B cell (primary cell): ENCODE results near the gene NPAS3. TPM values are rescaled to one million over a fixed set of nuclear protein-coding genes. Genes with fewer than 3 reads are reported as not detected.

Source experiments
- ATAC-seq: fragments of 200-7000 bp; cut with Tn5 transposase; one replicate; pipeline ENCODE4 v1.10.0; 2021; ENCODE audit warnings: low read depth, mild to moderate bottlenecking, moderate number of reproducible peaks, moderate library complexity
- CTCF ChIA-PET: fragments of 350-600 bp; sonication (Branson Sonifier 250); formaldehyde crosslinking; loops from one replicate; lab custom pipeline; 2021; ENCODE audit warnings: antibody characterized with exemption, inconsistent platforms; lab: Charles Lee
- POLR2A ChIA-PET: fragments of 350-600 bp; sonication (Branson Sonifier 250); formaldehyde crosslinking; loops from one replicate; lab custom pipeline; 2021; ENCODE audit warnings: antibody characterized with exemption; lab: Charles Lee
- DNase-seq: peaks from one replicate; pipeline ENCODE4 v3.0.0; 2013
- H2AFZ ChIP-seq: 2 replicates; pipeline ENCODE4 v1.6.1; 2012; ENCODE audit warnings: mild to moderate bottlenecking, low read depth, low read length; ENCODE audit not compliant: insufficient read depth, poor library complexity, severe bottlenecking
- H3K27ac ChIP-seq, 2 donors: 1 replicate in 1 of 2; 2 replicates in 1 of 2; pipeline ENCODE4 v1.5.1; 2012 to 2013; ENCODE audit warnings: low read length in 2 of 2, mild to moderate bottlenecking in 2 of 2, moderate library complexity in 1 of 2
- H3K27me3 ChIP-seq, 4 experiments: fragments of 200-600 bp in 1 of 4; sonication (generic) in 1 of 4; replicated peaks in 1 of 4; 1 replicate in 2 of 4; 2 replicates in 2 of 4; pipeline versions ENCODE4 v1.6.1 to v1.7.0; 2013 to 2016; ENCODE audit warnings: low read length in 3 of 4, mild to moderate bottlenecking in 2 of 4, mixed read lengths in 1 of 4, moderate library complexity in 1 of 4; ENCODE audit not compliant: insufficient read depth in 4 of 4, control insufficient read depth in 3 of 4; ENCODE audit errors: control extremely low read depth in 1 of 4
- H3K36me3 ChIP-seq, 2 experiments: replicated peaks in 1 of 2; 1 replicate in 1 of 2; 2 replicates in 1 of 2; pipeline versions ENCODE4 v1.6.1 to v1.7.1; 2013; ENCODE audit warnings: low read length in 1 of 2; ENCODE audit not compliant: insufficient read depth in 2 of 2, control insufficient read depth in 1 of 2; ENCODE audit errors: control extremely low read depth in 1 of 2, extremely low read depth in 1 of 2
- H3K4me1 ChIP-seq, 2 donors: fragments of 200-600 bp in 1 of 2; sonication (generic) in 1 of 2; 1 replicate in 1 of 2; 2 replicates in 1 of 2; pipeline versions ENCODE4 v1.5.1 to v1.6.1; 2013 to 2017; ENCODE audit warnings: low read length in 2 of 2; ENCODE audit not compliant: control insufficient read depth in 2 of 2, insufficient read depth in 2 of 2
- H3K4me2 ChIP-seq: replicated peaks from 2 replicates; pipeline ENCODE3; 2012; ENCODE audit warnings: mild to moderate bottlenecking, low read depth, low read length; ENCODE audit not compliant: poor library complexity, severe bottlenecking
- H3K4me3 ChIP-seq, 5 experiments: fragments of 200-600 bp in 1 of 5; sonication (generic) in 1 of 5; 1 replicate in 3 of 5; 2 replicates in 2 of 5; pipeline versions ENCODE4 v1.5.1 to v1.7.0; 2011 to 2016; ENCODE audit warnings: low read length in 4 of 5, mild to moderate bottlenecking in 4 of 5, low read depth in 2 of 5, control low read depth in 1 of 5, moderate library complexity in 1 of 5; ENCODE audit not compliant: insufficient read depth in 1 of 5; ENCODE audit errors: control extremely low read depth in 1 of 5, extremely low read depth in 1 of 5
- H3K79me2 ChIP-seq: fragments of 200-600 bp; sonication (generic); one replicate; pipeline ENCODE4 v1.6.0; 2016; ENCODE audit warnings: low read length; ENCODE audit not compliant: control insufficient read depth, insufficient read depth
- H3K9ac ChIP-seq: fragments of 200-600 bp; sonication (generic); 2 replicates; pipeline ENCODE4 v1.6.1; 2017; ENCODE audit warnings: mild to moderate bottlenecking, low read length, moderate library complexity
- H3K9me3 ChIP-seq, 3 donors: one replicate each; pipeline versions ENCODE4 v1.6.1 to v1.7.1; 2013; ENCODE audit warnings: low read length in 2 of 3; ENCODE audit not compliant: control insufficient read depth in 2 of 3, insufficient read depth in 1 of 3; ENCODE audit errors: control extremely low read depth in 1 of 3
- H4K20me1 ChIP-seq: 2 replicates; pipeline ENCODE4 v1.6.0; 2012; ENCODE audit warnings: mild to moderate bottlenecking, low read length; ENCODE audit not compliant: insufficient read depth, control insufficient read depth, poor library complexity, severe bottlenecking
- H3K27ac Mint-ChIP-seq: one replicate; pipeline ENCODE4 v1.8.0; 2021; ENCODE audit warnings: mixed read lengths
- H3K27me3 Mint-ChIP-seq: one replicate; pipeline ENCODE4 v1.8.0; 2021; ENCODE audit warnings: mixed read lengths
- H3K4me1 Mint-ChIP-seq: one replicate; pipeline ENCODE4 v1.8.0; 2021; ENCODE audit warnings: mixed read lengths
- H3K4me3 Mint-ChIP-seq: one replicate; pipeline ENCODE4 v1.8.0; 2021; ENCODE audit warnings: mixed read lengths
- H3K9me3 Mint-ChIP-seq: one replicate; pipeline ENCODE4 v1.8.0; 2022; ENCODE audit warnings: mixed read lengths; ENCODE audit not compliant: insufficient read depth
- CTCF ChIP-seq: fragments of 200-600 bp; IDR thresholded peaks from one replicate; pipeline ENCODE4 v1.8.0; 2022; ENCODE audit warnings: antibody characterized with exemption, mild to moderate bottlenecking
- EZH2 ChIP-seq: IDR thresholded peaks from 2 replicates; pipeline ENCODE4 v1.6.1; 2012; ENCODE audit warnings: borderline replicate concordance, low read depth, mild to moderate bottlenecking, moderate library complexity, low read length; ENCODE audit not compliant: insufficient read depth, poor library complexity, severe bottlenecking
- WGBS: methylation state at CpG from one replicate; pipeline ENCODE4 v1.1.5; 2013; ENCODE audit warnings: missing lambda C conversion rate; ENCODE audit not compliant: insufficient coverage; 5-methylcytosine and 5-hydroxymethylcytosine counted together
- intact Hi-C: fragments of 100-400 bp; cut with micrococcal nuclease; formaldehyde crosslinking; loops from one replicate; pipeline ENCODE4 v1.10.0; 2022
- polyA plus RNA-seq: library from polyadenylated mRNA; depleted of rRNA; stranded (reverse); fragments of >200 nt; gene quantifications from 2 replicates; pipeline ENCODE4 v1.2.3, GENCODE V29; 2012
- total RNA-seq, 2 donors: library from RNA; stranded (reverse); fragments of 120-200 nt in 1 of 2; gene quantifications; 1 replicate in 1 of 2; 2 replicates in 1 of 2; pipeline versions ENCODE4 v1.2.3 to v1.2.4, GENCODE V29; 2013 to 2022

NPAS3 gene
- total and polyA plus RNA-seq, 2 donors (not counting 1 experiment from before 2014, with no cell fraction given), result not detected

- no peaks in the 10 kb centered on the region for H3K36me3 ChIP-seq
- H3K27ac ChIP-seq, result no peak overlapping the region
- intact Hi-C loops, result no loop called here
- H3K9me3 Mint-ChIP-seq, result no peaks in the 10 kb centered on the region
- H3K9ac ChIP-seq, result no peak overlapping the region
- no peaks in the 10 kb centered on the region for H3K4me1 Mint-ChIP-seq
- no peaks in the 10 kb centered on the region for H4K20me1 ChIP-seq
- no peak for ATAC-seq
- H3K4me1 ChIP-seq, result no peaks in the 10 kb centered on the region
- whole genome bisulfite sequencing, result 100% methylated on average over 3 of the region's 6 CpGs
- no peak overlapping the region for H3K27ac Mint-ChIP-seq
- ChIA-PET POLR2A (no interaction called here), CTCF (interaction anchor here (1.3 to 2.0 kb wide), 2 partner anchors 12 to 18 kb away, joined by 3 to 8 read pairs; no protein-coding TSS in a partner anchor)
- H2AFZ ChIP-seq, result no peak overlapping the region
- no peaks in the 10 kb centered on the region for H3K79me2 ChIP-seq
- DNase-seq, result no peak
- H3K27me3 ChIP-seq, result peaks cover 0 to 6% (median 0%) of the 10 kb centered on the region in 4 experiments
- no peak for TF ChIP-seq EZH2
- TF ChIP-seq CTCF, result no peak
- peaks cover 6% of the 10 kb centered on the region for H3K27me3 Mint-ChIP-seq
- no peak overlapping the region for H3K4me3 ChIP-seq
- H3K4me2 ChIP-seq, result no peak overlapping the region
- no peaks in the 10 kb centered on the region for H3K9me3 ChIP-seq
- H3K4me3 Mint-ChIP-seq, result no peak overlapping the region
Measured at GRCh38 chr14:33810308-33810707, 871.6 kb downstream of the NPAS3 start.

- Mint-ChIP-seq H3K4me1 (no peaks in the 10 kb centered on the region), H3K9me3 (no peaks in the 10 kb centered on the region), H3K27me3 (peaks cover 6% of the 10 kb centered on the region), H3K27ac (no peak overlapping the region), H3K4me3 (no peak overlapping the region)
- Histone ChIP-seq H4K20me1 (no peaks in the 10 kb centered on the region), H3K27ac (no peak overlapping the region), H3K4me1 (no peaks in the 10 kb centered on the region), H3K4me2 (no peak overlapping the region), H3K9me3 (no peaks in the 10 kb centered on the region), H3K79me2 (no peaks in the 10 kb centered on the region), H2AFZ (no peak overlapping the region), H3K36me3 (no peaks in the 10 kb centered on the region), H3K9ac (no peak overlapping the region), H3K27me3 (peaks cover 0 to 6% (median 0%) of the 10 kb centered on the region in 4 experiments), H3K4me3 (no peak overlapping the region)
- TF ChIP-seq CTCF (no peak), EZH2 (no peak)
- CTCF ChIA-PET, result interaction anchor here (2.0 kb wide), 1 partner anchor 19 kb away, joined by 8 read pairs; no protein-coding TSS in a partner anchor
- no CpG with 5 or more reads among the region's 2 CpGs for WGBS
- POLR2A ChIA-PET, result no interaction called here
- DNase-seq (no peak), ATAC-seq (no peak)
- intact Hi-C loops, result no loop called here
Measured at GRCh38 chr14:33811721-33812120, 873.0 kb downstream of the NPAS3 start.
